ENCODE results near the gene BRIP1. TPM values are rescaled to one million over a fixed set of nuclear protein-coding genes. Genes with fewer than 3 reads are reported as not detected.
"Not testable (repeated sequence)": the region's sequence is repeated elsewhere in the genome, so short reads cannot be mapped to it uniquely, and the experiment has no call there.

BRIP1 gene
- total RNA-seq, 2 experiments from 2014 or later: 12.0 to 12.9 TPM

DNA sequence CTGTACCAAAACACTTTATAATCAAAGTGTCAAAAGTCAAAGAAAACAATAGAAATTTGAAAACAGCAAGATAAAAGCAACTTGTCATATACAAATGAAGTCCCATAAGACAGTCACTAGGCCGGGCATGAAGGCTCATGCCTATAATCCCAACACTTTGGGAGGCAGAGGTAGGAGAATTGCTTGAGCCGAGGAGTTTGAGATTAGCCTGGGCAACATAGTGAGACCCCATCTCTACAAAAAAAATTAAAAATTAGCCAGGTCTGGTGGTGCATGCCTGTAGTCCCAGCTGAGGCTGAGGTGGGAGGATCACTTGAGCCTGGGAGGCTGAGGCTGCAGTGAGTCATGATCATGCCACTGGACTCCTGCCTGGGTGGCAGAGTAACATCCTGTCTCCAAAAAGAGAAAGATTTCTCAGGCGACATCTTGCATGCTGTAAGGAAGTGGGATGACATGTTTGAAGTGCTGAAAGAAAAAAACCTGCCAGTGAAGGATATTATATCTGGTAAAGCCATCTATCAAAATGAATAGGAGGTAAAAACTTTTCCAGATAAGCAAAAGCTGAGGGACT is 173.6 kb downstream of the BRIP1 start:
- H3K36me3 Mint-ChIP-seq (ENCODE audit: low read depth): peaks cover 23% of the 10 kb centered on the region
- no peak for DNase-seq
- no peak overlapping the region for H3K27ac Mint-ChIP-seq
- H3K27me3 Mint-ChIP-seq (ENCODE audit: low read depth): no peaks in the 10 kb centered on the region
- H3K4me3 Mint-ChIP-seq: no peak overlapping the region
- CTCF ChIA-PET: no interaction called here
- intact Hi-C loops (cut with micrococcal nuclease): no loop called here
- H3K4me1 Mint-ChIP-seq (ENCODE audit: low read depth): no peaks in the 10 kb centered on the region
- H3K9me3 Mint-ChIP-seq: no peaks in the 10 kb centered on the region

DNA sequence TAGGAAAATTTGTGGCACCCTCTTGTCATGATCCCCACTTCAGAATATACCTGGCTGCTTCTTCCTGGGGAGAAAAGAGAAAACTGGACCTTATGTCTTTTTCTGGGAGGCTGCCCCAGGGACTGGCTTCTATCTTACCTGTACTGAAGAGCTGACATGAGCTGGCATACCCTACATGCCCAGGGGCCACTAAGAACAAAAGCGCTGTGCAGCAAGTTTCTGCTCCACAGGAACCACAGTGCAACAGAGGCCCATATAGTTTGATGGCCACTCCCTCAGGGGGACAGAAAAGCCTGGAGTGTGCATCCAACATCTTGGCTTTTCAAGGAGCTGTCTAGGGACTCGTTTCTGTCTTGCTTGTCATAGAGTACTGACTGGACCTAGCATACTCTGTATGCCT is 175.6 kb downstream of the BRIP1 start:
- no peaks in the 10 kb centered on the region for H3K27me3 Mint-ChIP-seq (ENCODE audit: low read depth)
- no peak overlapping the region for H3K27ac Mint-ChIP-seq
- CTCF ChIA-PET: interaction anchor here (0.7 kb wide), 1 partner anchor 221 kb away, joined by 4 read pairs; no protein-coding TSS in a partner anchor

DNA sequence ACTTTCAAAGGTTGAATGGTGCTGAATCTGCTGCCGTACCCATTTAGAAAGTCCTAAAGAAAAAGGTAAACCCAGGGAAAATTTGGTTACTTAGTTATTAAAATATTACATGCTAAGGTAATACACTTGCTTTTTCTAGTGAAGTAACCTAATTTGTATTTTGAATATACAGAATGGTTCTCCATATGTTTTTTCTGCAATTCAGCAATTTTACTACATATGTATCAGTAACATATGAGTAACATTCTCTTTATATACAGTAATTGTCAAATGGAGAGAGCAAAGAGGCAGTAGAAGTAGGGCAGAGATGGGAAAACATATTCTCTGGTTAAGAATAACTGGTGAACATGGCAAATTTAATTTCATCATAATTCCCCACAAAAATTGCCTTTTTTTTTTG is 177.2 kb downstream of the BRIP1 start:
- H3K9me3 Mint-ChIP-seq: no peaks in the 10 kb centered on the region
- H3K36me3 Mint-ChIP-seq (ENCODE audit: low read depth): peaks cover 23% of the 10 kb centered on the region
- no peak overlapping the region for H3K4me3 Mint-ChIP-seq
- no peak for DNase-seq
- H3K27me3 Mint-ChIP-seq (ENCODE audit: low read depth): no peaks in the 10 kb centered on the region
- no peak overlapping the region for H3K27ac Mint-ChIP-seq
- H3K4me1 Mint-ChIP-seq (ENCODE audit: low read depth): no peaks in the 10 kb centered on the region
- CTCF ChIA-PET: no interaction called here
- intact Hi-C loops (cut with micrococcal nuclease): no loop called here

More for the DNA sequence above, 175.6 kb downstream of the BRIP1 start:
- no peaks in the 10 kb centered on the region for H3K4me1 Mint-ChIP-seq (ENCODE audit: low read depth)
- intact Hi-C loops (cut with micrococcal nuclease): no loop called here
- no peak overlapping the region for H3K4me3 Mint-ChIP-seq
- H3K9me3 Mint-ChIP-seq: no peaks in the 10 kb centered on the region
- DNase-seq: no peak
- peaks cover 23% of the 10 kb centered on the region for H3K36me3 Mint-ChIP-seq (ENCODE audit: low read depth)

DNA sequence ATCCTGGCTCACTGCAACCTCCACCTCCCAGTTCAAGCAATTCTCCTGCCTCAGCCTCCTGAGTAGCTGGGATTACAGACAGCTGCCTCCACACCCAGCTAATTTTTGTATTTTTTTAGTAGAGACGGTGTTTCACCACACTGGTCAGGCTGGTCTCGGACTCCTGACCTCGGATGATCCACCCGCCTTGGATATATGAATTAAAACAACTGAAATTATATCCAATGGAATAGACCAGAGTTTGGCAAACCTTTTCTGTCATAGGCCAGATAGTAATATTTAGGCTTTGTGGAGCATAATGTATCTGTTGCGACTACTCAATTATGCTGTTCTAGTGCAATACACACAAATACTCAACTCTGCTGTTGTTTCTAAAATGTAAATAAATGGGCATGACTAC is 178.5 kb downstream of the BRIP1 start:
- Mint-ChIP-seq H3K4me1 (ENCODE audit: low read depth) (no peaks in the 10 kb centered on the region), H3K27me3 (ENCODE audit: low read depth) (no peaks in the 10 kb centered on the region), H3K4me3 (no peak overlapping the region), H3K27ac (no peak overlapping the region), H3K36me3 (ENCODE audit: low read depth) (peaks cover 20% of the 10 kb centered on the region), H3K9me3 (no peaks in the 10 kb centered on the region)
- CTCF ChIA-PET: no interaction called here
- intact Hi-C loops (cut with micrococcal nuclease): no loop called here
- DNase-seq: no peak

DNA sequence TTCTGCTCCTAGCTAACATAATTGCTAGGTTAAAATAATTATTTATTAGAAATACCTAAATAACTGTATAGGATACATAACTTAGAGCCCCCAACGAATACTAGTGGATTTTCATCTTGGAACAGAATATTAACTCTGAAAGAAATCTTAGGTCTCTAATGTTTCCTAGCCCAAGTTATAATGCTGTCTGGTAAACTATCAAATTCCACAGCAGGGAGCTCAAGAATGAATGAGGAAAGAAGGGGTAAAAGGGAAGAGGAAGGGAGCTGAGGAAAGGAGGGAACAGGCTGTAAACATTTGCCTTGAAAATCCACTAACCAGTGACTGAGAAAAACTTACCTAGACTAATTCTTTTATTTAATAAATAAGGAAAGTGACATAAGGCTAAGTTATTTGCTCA is 179.2 kb downstream of the BRIP1 start:
- H3K36me3 Mint-ChIP-seq (ENCODE audit: low read depth): peaks cover 15% of the 10 kb centered on the region
- H3K9me3 Mint-ChIP-seq: no peaks in the 10 kb centered on the region
- H3K27ac Mint-ChIP-seq: no peak overlapping the region
- CTCF ChIA-PET: interaction anchor here (0.6 kb wide), 1 partner anchor 48 kb away, joined by 3 read pairs; no protein-coding TSS in a partner anchor
- no peaks in the 10 kb centered on the region for H3K27me3 Mint-ChIP-seq (ENCODE audit: low read depth)
- H3K4me3 Mint-ChIP-seq: no peak overlapping the region
- no peaks in the 10 kb centered on the region for H3K4me1 Mint-ChIP-seq (ENCODE audit: low read depth)
- no peak for DNase-seq
- intact Hi-C loops (cut with micrococcal nuclease): no loop called here

DNA sequence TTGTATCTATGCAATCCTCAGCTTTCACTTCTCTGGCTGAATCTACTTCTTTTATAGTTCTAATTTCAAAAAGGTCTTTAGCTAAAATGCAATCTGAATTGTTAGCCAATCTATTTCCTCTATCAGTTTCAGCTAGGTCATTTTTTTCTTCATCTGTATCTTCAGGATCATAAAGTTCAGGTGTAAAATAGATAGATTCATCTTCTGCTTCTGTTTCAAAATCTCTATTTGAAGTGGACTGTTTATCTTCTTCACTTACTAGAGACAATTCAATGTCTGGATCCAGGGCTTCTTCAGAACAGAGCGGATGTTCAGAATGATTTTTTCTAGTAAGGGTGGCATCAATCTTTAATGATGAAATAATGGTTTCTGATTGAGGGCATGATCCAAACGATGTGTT is 179.9 kb downstream of the BRIP1 start:
- CTCF ChIA-PET: no interaction called here
- Mint-ChIP-seq H3K4me1 (ENCODE audit: low read depth) (no peaks in the 10 kb centered on the region), H3K36me3 (ENCODE audit: low read depth) (peaks cover 11% of the 10 kb centered on the region), H3K9me3 (no peaks in the 10 kb centered on the region), H3K27me3 (ENCODE audit: low read depth) (no peaks in the 10 kb centered on the region), H3K4me3 (no peak overlapping the region), H3K27ac (no peak overlapping the region)
- no peak for DNase-seq
- intact Hi-C loops (cut with micrococcal nuclease): no loop called here

DNA sequence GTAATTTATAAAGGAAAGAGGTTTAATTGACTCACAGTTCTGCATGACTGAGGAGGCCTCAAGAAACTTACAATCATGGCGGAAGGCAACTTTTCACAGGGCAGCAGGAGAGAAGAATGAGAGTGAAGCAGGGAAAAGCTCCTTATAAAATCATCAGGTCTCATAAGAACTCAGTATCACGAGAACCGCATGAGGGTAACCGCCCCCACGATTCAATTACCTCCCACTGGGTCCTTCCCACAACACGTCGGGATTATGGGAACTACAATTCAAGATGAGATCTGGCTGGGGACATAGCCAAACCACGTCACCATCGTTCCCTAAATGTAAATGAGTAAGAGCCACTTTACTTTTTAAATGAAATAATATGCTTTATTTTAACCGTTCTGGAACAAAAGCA is 182.4 kb downstream of the BRIP1 start:
- Mint-ChIP-seq H3K9me3 (no peaks in the 10 kb centered on the region), H3K36me3 (ENCODE audit: low read depth) (peaks cover 2% of the 10 kb centered on the region), H3K4me3 (no peak overlapping the region), H3K27me3 (ENCODE audit: low read depth) (no peaks in the 10 kb centered on the region), H3K27ac (no peak overlapping the region), H3K4me1 (ENCODE audit: low read depth) (no peaks in the 10 kb centered on the region)
- DNase-seq: no peak
- CTCF ChIA-PET: no interaction called here
- intact Hi-C loops (cut with micrococcal nuclease): no loop called here

DNA sequence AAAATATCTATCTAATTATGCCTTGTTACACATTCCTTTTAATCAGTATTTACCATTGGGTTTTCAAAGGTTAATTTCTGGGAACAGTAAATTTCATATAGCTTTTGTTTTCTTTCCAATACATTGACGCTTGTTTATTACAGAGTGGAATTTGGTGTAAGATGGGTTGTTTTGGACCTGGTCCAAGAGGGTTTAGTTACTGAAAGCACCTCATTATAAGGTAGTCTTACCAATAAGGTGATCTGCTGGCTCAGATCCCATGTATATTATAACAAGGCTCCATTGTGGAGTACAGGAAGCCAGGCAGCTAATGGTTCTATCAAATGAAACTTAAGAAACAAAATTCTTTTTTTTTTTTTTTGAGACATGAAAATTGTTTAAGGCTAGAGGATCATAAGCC is 185.0 kb downstream of the BRIP1 start:
- intact Hi-C loops (cut with micrococcal nuclease): no loop called here
- DNase-seq: no peak

DNA sequence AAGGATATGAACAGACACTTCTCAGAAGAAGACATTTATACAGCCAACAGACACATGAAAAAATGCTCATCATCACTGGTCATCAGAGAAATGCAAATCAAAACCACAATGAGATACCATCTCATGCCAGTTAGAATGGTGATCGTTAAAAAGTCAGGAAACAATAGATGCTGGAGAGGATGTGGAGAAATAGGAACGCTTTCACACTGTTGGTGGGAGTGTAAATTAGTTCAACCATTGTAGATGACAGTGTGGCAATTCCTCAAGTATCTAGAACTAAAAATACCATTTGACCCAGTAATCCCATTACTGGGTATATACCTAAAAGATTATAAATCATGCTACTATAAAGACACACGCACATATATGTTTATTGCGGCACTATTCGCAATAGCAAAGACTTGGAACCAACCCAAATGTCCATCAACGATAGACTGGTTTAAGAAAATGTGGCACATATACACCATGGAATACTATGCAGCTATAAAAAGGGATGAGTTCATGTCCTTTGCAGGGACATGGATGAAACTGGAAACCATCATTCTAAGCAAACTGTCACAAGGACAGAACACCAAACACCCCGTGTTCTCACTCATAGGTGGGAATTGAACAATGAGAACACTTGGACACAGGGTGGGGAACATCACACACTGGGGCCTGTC is 186.0 kb downstream of the BRIP1 start:
- H3K27ac Mint-ChIP-seq; H3K4me1 Mint-ChIP-seq (ENCODE audit: low read depth); H3K9me3 Mint-ChIP-seq; H3K4me3 Mint-ChIP-seq; CTCF ChIA-PET; H3K27me3 Mint-ChIP-seq (ENCODE audit: low read depth); intact Hi-C loops (cut with micrococcal nuclease); DNase-seq; H3K36me3 Mint-ChIP-seq (ENCODE audit: low read depth): not testable (repeated sequence)

More for the DNA sequence above, 185.0 kb downstream of the BRIP1 start:
- Mint-ChIP-seq H3K27me3 (ENCODE audit: low read depth) (peaks cover 4% of the 10 kb centered on the region), H3K4me3 (no peak overlapping the region), H3K9me3 (no peaks in the 10 kb centered on the region), H3K36me3 (ENCODE audit: low read depth) (no peaks in the 10 kb centered on the region), H3K27ac (no peak overlapping the region), H3K4me1 (ENCODE audit: low read depth) (no peaks in the 10 kb centered on the region)
- CTCF ChIA-PET: no interaction called here

DNA sequence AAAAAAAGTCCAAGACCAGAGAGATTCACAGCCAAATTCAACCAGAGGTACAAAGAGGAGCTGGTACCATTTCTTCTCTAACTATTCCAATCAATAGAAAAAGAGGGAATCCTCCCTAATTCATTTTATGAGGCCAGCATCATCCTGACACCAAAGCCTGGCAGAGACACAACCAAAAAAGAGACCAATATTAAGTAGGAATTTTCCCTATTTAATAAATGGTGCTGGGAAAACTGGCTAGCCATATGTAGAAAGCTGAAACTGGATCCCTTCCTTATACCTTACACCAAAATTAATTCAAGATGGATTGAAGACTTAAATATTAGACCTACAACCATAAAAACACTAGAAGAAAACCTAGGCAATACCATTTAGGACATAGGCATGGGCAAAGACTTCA is 186.8 kb downstream of the BRIP1 start:
- H3K9me3 Mint-ChIP-seq; H3K4me1 Mint-ChIP-seq (ENCODE audit: low read depth); H3K36me3 Mint-ChIP-seq (ENCODE audit: low read depth); DNase-seq; H3K27me3 Mint-ChIP-seq (ENCODE audit: low read depth); H3K4me3 Mint-ChIP-seq; H3K27ac Mint-ChIP-seq; intact Hi-C loops (cut with micrococcal nuclease); CTCF ChIA-PET: not testable (repeated sequence)

DNA sequence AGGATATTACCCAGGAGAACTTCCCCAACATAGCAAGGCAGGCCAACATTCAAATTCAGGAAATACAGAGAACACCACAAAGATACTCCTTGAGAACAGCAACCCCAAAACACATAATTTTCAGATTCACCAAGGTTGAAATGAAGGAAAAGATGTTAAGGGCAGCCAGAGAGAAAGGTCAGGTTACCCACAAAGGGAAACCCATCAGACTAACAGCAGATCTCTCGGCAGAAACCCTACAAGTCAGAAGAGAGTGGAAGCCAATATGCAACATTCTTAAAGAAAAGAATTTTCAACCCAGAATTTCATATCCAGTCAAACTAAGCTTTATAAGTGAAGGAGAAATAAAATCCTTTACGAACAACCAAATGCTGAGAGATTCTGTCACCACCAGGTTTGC is 188.7 kb downstream of the BRIP1 start:
- intact Hi-C loops (cut with micrococcal nuclease); H3K27ac Mint-ChIP-seq; CTCF ChIA-PET; H3K9me3 Mint-ChIP-seq; H3K4me3 Mint-ChIP-seq; H3K36me3 Mint-ChIP-seq (ENCODE audit: low read depth); H3K27me3 Mint-ChIP-seq (ENCODE audit: low read depth); DNase-seq; H3K4me1 Mint-ChIP-seq (ENCODE audit: low read depth): not testable (repeated sequence)

DNA sequence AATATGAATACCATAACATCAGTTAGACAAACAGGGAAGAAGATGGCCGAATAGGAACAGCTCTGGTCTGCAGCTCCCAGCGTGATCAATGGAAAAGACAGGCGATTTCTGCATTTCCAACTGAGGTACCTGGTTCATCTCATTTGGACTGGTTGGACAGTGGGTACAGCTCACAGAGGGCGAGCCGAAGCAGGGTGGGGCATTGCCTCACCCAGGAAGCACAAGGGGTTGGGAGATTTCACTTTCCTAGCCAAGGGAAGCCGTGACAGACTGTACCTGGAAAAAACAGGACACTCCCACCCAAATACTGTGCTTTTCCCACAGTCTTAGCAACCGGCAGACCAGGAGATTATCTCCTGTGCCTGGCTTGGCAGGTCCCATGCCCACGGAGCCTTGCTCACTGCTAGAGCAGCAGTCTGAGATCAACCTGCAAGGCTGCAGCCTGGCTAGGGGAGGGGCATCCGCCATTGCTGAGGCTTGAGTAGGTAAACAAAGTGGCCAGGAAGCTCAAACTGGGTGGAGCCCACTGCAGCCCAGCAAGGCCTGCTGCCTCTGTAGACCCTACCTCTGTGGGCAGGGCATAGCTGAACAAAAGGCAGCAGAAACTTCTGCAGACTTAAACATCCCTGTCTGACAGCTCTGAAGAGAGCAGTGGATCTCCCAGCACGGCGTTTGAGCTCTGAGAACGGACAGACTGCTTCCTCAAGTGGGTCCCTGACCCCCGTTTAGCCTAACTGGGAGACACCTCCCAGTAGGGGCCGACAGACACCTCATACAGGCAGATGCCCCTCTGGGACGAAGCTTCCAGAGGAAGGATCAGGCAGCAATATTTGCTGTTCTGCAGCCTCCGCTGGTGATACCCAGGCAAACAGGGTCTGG is 190.1 kb downstream of the BRIP1 start:
- H3K27me3 Mint-ChIP-seq (ENCODE audit: low read depth): peaks cover 12% of the 10 kb centered on the region
- H3K4me3 Mint-ChIP-seq; intact Hi-C loops (cut with micrococcal nuclease); H3K9me3 Mint-ChIP-seq; CTCF ChIA-PET; H3K36me3 Mint-ChIP-seq (ENCODE audit: low read depth); DNase-seq; H3K27ac Mint-ChIP-seq; H3K4me1 Mint-ChIP-seq (ENCODE audit: low read depth): not testable (repeated sequence)

DNA sequence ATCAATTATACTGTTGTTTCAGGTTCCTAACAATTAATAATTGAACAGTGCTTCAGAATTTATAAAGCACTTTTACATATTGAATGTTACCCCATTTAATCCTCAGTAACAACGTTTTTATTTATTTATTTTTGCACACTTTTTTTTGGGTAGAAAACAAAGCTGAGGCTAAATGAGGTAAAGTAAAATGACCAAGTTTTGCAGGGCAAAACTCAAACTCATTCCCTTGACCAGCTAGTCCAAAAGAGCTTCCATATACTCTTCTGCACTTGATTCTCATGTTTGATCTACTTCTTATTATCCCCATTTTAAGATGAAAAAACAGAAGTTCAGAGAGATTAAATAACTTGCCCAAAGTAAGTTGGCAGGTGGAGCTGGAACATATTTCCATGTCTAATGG is 191.2 kb downstream of the BRIP1 start:
- CTCF ChIA-PET: no interaction called here

More for the DNA sequence above, 191.2 kb downstream of the BRIP1 start:
- Mint-ChIP-seq H3K27me3 (ENCODE audit: low read depth) (peaks cover 12% of the 10 kb centered on the region), H3K9me3 (no peaks in the 10 kb centered on the region), H3K27ac (no peak overlapping the region), H3K4me3 (no peak overlapping the region), H3K4me1 (ENCODE audit: low read depth) (no peaks in the 10 kb centered on the region), H3K36me3 (ENCODE audit: low read depth) (peaks cover 1% of the 10 kb centered on the region)
- intact Hi-C loops (cut with micrococcal nuclease): no loop called here
- no peak for DNase-seq

Data from activated naive CD4-positive, alpha-beta T cell treated with anti-CD3 and anti-CD28 coated beads for 36 hours (primary cell).